NCI-H774 (cell line): Measurements from ENCODE around the gene BMP8B.
"Not testable (repeated sequence)": the region's sequence is repeated elsewhere in the genome, so short reads cannot be mapped to it uniquely, and the experiment has no call there.

Source experiments
- DNase-seq: peaks from one replicate; lab custom pipeline; 2025; lab: John Stamatoyannopoulos, UW

Gene BMP8B

GRCh38 chr1:39812913-39813312 is 24.2 kb upstream of the BMP8B start:
- no peak for DNase-seq

GRCh38 chr1:39808784-39809517 is 20.3 kb upstream of the BMP8B start:
- no peak for DNase-seq

- no peak for DNase-seq
These were observed 16.7 kb upstream of the BMP8B start for GRCh38 chr1:39805385-39805784.

- DNase-seq = no peak
These were observed 14.0 kb upstream of the BMP8B start for GRCh38 chr1:39802496-39803260.

- no peak for DNase-seq
These were observed 11.8 kb upstream of the BMP8B start for GRCh38 chr1:39800471-39800835.

GRCh38 chr1:39799770-39800470 is 11.3 kb upstream of the BMP8B start:
- peak; percentile 65 for DNase-seq

GRCh38 chr1:39798859-39799769 is 10.4 kb upstream of the BMP8B start:
- peak; percentile 64 for DNase-seq

GRCh38 chr1:39795651-39796050 is 7.0 kb upstream of the BMP8B start:
- no peak for DNase-seq

GRCh38 chr1:39791838-39792237 is 3.2 kb upstream of the BMP8B start:
- no peak for DNase-seq

- no peak for DNase-seq
These were observed 976 bp upstream of the BMP8B start for GRCh38 chr1:39789571-39790110.

GRCh38 chr1:39788426-39788757 is 273 bp downstream of the BMP8B start:
- no peak for DNase-seq

- not testable (repeated sequence) for DNase-seq
These were observed 701 bp downstream of the BMP8B start for GRCh38 chr1:39787964-39788363.

GRCh38 chr1:39787468-39787867 is 1.2 kb downstream of the BMP8B start:
- DNase-seq = no peak

GRCh38 chr1:39787108-39787375 is 1.6 kb downstream of the BMP8B start:
- DNase-seq = not testable (repeated sequence)

GRCh38 chr1:39786303-39787107 is 2.2 kb downstream of the BMP8B start:
- DNase-seq = not testable (repeated sequence)

GRCh38 chr1:39782685-39783084 is 6.0 kb downstream of the BMP8B start:
- not testable (repeated sequence) for DNase-seq

- no peak for DNase-seq
These were observed 6.6 kb downstream of the BMP8B start for GRCh38 chr1:39782103-39782502.

GRCh38 chr1:39781349-39781715 is 7.3 kb downstream of the BMP8B start:
- DNase-seq = no peak

- DNase-seq = no peak
These were observed 8.8 kb downstream of the BMP8B start for GRCh38 chr1:39779821-39780220.

- DNase-seq = no peak
These were observed 9.5 kb downstream of the BMP8B start for GRCh38 chr1:39779137-39779536.

GRCh38 chr1:39778463-39779099 is 10.1 kb downstream of the BMP8B start:
- not testable (repeated sequence) for DNase-seq
